GM18861 (cell line): ENCODE results near the gene REC8.

Experiments used
- ATAC-seq: cut with Tn5 transposase; IDR thresholded peaks from one replicate; pipeline ENCODE4 v1.9.1; 2021; ENCODE audit not compliant: unreplicated experiment

Gene REC8

DNA sequence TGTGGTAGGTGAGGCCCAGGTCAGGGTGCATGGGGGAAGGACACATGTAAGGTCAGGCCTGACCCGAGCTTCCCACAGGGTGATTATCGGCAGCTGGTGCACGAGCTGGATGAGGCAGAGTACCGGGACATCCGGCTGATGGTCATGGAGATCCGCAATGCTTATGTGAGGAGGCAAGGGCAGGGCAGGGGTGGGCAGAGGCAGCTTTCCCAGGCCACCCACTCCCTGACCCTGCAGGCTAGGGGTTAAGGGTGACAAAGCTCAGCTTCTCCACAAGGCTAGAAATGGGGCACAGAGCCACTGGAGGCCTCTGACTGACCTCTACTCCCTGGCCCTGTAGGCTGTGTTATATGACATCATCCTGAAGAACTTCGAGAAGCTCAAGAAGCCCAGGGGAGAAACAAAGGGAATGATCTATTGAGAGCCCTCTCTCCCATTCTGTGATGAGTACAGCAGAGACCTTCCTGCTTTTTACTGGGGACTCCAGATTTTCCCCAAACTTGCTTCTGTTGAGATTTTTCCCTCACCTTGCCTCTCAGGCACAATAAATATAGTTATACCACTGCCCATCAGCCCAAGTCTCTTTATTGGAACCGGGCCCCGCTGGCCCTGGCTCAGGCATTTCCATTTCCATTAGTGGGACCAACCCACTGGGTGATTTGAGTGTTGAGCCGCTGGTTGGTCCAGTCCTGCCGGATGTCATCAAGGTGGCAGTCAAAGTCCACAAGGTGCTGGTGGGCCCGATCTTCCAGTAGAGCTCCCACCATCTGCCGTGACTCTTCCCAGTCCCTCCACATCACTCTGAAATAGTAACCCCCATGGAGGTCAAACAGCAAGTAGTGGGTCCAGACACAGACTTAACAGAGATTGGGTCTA lies 33.2 kb upstream of the REC8 start:
- ATAC-seq: no peak

DNA sequence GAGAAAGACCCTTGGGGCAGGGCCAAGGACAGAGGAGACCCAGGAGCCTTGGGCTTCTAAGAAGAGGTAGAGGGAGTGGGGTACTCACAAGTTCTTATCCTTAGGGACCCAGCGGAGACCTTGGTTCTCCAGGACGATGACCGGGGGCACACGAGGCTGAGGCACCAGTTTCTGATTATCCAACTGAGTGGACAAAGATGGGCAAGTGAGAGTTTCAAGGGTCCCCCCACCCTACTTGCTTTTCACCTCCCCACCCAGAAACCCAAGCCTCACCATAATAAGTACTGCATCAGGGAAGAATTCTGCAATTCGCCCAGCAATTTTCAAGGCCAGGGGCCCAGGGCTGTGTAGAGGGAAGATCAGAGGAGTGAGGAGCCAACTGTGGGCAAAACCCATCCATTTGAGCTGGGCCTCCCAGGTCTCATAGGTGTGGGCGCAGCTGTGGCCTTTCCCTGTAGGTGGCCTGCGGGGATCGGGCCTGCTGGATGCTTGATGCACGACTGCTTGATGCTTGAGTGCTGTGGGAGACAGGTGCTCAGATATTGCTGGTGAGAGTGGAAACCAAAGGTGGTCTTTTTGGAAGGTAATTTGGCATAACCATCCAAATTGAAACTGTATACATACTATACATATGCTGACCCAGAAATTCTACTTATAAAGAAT lies 32.5 kb upstream of the REC8 start:
- ATAC-seq: no peak

DNA sequence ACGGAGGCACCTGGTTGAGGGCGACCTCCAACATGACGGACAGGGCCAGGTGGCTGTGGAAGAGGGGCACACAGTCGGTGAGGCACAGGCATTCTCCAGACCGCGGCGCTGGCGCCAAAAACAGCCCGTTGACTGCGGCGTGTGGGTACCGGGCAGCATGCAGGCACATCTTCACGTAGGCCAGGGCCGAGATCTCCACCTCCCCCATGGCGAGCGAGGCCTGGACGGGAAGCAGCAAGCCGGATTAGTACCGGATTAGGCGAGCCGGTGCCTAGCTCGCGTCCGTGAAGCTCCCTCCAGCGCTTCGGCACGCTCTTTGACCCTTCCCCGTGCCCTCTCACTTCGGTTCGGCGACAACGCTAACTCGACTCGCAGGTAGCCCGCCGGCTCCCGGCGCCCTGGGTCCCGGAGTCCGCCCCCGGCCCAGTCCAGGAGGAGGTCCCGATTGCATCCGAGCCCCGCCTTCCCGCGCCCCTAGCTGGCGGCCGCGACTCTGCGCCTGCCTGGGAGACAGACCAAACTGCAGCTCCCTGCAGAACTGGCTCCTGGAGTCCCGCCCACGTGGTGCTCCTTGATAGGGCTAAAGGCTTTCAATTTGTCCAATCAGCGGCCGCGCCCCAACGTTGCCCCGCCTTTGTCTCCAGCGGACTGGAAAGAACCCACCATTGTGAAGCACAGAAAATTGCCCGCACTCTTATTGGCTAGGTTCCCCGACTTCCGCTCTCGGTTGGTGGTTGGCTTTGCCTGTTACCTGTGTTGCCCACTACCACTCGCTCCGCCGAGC lies 30.6 kb upstream of the REC8 start, which contains the start of gene EMC9:
TSS of gene EMC9 (minus strand) at position 495 of the 784 bp plus-strand sequence. CDS start at position 208, 287 bp downstream.
- peak; percentile 79 for ATAC-seq

DNA sequence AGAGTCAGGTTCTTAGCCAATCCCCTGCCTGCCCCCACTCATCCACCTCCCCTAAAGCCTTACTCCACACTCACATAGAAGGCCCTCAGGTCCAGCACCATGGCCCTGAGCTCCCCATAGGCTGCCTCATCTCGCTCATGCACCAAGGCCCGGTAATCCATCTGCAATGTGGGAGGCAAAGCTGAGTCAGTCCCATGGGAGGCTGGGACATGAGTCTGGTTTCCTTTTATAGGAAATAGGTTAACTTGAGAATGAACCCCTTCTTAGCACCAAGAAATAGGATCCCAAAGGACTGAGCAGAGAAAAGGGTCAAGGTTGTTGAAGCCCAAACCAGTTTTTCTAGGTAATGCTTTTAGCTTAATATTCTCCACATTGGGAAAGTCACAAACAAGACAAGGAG lies 28.4 kb upstream of the REC8 start:
- no peak for ATAC-seq

DNA sequence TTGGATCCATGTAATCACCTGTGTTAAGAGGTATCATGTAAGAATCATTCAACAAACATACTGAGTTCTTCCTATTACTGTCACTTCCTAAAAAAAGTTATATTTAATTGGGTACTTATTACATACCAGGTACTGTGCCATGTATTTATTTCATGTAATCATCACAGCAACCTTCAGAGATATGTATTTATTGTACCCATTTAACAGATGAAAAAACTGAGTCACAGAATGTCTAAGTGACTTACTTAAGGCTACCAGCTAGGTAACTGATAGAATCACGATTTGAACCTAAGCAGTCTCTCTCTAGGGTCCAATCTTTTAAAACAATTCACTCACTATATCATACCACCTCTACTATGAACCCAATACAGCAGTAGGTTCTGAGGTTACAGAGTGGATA lies 27.4 kb upstream of the REC8 start:
- no peak for ATAC-seq

DNA sequence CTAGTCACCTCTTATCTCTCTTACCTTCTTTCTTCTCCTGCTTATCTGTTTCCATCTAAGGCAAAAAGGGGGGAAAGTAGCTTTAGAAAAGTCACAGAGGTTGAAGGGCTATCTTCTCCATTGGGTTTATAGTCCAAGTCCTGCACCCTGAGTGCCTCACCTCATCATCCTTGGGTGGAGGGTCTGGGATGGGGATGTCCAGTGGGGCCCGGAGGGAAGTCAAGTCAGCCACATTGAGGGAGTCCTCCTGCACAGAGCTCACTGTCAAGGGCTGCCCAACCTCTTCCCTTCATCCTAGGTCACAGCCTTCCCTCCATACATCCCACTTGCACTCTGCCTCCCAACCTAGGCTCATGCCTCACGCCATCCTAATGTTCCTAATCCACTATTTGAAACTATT lies 26.7 kb upstream of the REC8 start:
- ATAC-seq: no peak

DNA sequence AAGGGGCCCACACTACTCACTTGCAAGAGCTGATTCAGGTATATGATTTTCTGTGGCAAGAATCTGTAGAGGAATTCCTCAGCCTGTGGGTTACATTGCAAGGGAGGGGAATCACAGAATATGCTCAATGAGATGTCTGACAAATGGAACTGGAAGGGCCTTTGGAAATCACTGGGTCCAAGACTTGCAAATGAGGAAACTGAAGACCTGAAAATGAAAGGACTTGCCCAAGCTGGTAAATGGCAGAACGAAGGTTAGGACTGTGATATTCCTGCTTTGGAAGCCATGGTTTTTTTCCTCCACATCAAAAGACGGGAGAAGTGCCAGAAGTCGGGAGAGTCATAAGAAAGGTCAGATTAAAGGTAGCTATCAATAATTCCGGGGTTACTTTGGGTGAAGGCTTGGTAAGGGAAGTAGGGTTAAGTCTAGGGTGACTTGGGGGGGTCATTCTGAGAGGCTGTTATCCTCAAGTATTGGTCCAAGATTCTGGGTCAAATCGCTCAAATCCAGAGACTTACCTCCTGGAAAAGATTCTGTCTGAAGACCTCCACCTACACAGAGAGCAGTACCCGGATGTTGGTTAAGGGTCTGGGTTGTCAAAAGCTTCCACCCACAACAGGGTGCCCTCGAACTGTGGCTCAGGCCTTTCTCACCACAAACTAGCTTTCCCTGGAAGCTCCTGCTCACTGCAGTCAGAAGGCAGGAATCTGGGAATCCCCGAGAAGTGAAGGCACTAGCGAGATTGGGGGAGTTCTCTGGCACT lies 26.0 kb upstream of the REC8 start:
- no peak for ATAC-seq

DNA sequence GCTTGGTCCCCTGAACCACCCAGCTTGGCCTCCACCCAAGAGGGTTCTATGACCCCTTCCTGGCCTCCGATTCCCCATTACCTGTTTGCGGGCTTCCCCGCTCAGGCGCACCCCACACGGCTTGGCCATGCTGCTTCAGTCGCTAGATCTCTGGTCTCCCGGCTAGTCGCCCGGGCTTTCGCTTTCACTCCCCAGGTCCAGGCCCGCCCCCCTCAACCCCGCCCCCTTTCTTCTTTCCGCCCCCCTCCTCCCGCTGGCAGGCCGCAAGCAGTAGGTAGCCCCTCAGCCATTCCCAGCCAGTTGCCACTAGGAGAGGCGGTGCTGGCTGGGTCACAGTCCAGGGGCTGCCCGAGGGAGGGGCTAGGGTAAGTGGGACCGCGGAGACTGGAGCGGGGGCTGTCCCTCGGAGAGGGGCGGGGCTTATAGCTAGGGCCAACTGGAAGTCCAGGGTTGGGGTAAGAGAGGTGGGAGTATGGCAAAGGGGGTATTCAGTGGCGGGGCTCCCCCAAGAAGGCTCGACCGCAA lies 25.4 kb upstream of the REC8 start, which contains the start of gene PSME2:
TSS of gene PSME2 (minus strand) at position 158 of the 525 bp plus-strand sequence. CDS start at position 129, 29 bp downstream.
- ATAC-seq: peak; percentile 53

DNA sequence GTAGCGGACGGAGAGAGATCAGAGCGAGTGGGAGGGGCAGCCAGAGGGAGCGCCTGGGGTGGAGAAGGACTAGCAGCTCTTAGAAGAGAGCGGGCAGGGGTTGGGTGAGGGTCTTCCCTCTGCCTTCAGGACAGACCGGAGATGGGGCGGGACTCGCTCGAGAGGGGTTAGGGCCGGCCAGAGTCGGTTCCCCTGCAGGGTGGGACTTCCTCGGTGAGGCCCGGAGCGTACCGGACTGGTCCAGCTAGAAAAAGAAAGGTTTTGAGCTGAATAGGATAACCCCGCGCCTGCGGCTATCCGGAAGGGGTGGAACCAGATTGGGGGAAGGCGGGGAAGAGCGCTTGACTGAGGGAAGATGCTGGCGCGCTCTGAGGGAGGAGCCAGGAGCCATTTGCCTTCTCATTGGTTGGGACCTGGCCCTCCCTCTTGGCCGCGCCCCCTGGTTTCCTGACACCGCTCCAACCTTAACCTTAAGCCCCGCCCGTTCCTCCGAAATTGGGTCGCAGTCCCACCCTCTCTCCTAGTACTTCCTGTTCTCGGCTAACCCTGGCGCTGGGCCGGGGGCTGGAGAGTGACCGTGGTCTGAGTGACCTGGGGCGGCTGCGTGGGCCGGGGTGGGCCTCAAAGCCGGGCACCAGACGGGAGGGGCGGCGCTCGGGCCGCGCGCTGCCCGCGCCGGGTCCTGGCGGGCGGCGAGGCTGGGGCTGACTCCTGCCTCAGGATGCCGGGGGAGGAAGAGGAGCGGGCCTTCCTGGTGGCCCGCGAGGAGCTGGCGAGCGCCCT lies 24.7 kb upstream of the REC8 start, which contains the start of gene RNF31:
TSS of gene RNF31 (plus strand) at position 521 of the 783 bp plus-strand sequence. CDS start at position 722, 201 bp downstream.
- peak; percentile 74 for ATAC-seq

DNA sequence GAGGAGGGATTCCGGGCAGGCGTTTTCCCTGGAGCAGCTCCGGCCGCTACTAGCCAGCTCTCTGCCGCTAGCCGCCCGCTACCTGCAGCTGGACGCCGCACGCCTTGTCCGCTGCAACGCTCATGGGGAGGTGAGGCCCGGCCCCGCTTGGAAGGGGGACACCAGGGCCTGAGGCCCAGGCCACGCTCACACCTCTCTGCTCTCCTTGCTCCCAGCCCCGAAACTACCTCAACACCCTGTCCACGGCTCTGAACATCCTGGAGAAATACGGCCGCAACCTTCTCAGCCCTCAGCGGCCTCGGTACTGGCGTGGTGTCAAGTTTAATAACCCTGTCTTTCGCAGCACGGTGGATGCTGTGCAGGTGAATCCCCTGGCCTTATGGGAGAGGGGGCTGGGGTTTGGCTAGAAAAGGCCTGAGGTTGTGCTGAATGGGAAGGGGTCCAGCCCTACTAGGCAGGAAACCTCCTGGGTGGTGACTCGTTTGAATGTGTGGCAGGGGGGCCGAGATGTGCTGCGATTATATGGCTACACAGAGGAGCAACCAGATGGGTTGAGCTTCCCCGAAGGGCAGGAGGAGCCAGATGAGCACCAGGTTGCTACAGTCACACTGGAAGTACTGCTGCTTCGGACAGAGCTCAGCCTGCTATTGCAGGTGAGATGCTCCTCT lies 24.0 kb upstream of the REC8 start:
- ATAC-seq: no peak

DNA sequence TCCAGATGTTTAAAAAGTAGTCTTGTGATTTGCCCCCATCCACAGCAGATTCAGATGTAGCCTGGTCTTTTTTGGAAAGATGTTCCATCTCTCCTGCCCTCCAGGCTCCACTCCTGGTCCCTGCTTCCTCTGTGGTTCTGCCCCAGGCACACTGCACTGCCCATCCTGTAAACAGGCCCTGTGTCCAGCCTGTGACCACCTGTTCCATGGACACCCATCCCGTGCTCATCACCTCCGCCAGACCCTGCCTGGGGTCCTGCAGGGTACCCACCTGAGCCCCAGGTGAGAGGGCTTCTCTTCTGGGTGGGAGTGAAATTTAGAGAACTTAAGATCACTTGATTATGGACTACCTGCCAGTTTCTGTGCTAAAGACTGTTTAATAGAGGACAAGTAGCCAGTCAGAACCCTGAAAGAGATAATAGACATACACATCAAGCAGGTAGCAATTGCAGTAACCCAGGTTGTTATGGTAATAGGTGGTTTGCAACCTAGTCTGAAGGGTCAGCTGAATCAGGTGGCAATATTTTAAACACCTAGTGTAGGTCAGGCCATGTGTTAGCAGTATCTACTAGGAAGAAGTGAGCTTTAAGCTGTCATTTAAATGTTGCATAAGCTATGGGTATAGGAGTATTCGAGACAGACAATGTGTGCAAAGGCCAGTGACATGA lies 22.4 kb upstream of the REC8 start:
- no peak for ATAC-seq

DNA sequence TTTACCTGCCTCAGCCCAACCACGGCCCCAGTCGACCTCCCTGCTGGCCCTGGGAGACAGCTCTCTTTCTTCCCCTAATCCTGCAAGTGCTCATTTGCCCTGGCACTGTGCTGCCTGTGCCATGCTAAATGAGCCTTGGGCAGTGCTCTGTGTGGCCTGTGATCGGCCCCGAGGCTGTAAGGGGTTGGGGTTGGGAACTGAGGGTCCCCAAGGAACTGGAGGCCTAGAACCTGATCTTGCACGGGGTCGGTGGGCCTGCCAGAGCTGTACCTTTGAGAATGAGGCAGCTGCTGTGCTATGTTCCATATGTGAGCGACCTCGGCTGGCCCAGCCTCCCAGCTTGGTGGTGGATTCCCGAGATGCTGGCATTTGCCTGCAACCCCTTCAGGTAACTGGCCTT lies 21.8 kb upstream of the REC8 start:
- ATAC-seq: no peak

DNA sequence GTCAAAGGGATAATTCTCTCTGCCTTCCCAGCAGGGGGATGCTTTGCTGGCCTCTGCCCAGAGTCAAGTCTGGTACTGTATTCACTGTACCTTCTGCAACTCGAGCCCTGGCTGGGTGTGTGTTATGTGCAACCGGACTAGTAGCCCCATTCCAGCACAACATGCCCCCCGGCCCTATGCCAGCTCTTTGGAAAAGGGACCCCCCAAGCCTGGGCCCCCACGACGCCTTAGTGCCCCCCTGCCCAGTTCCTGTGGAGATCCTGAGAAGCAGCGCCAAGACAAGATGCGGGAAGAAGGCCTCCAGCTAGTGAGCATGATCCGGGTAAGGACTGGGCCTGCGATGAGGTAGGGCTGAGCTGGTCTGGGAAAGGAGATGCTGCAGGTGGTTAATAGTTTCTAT lies 21.3 kb upstream of the REC8 start:
- no peak for ATAC-seq

DNA sequence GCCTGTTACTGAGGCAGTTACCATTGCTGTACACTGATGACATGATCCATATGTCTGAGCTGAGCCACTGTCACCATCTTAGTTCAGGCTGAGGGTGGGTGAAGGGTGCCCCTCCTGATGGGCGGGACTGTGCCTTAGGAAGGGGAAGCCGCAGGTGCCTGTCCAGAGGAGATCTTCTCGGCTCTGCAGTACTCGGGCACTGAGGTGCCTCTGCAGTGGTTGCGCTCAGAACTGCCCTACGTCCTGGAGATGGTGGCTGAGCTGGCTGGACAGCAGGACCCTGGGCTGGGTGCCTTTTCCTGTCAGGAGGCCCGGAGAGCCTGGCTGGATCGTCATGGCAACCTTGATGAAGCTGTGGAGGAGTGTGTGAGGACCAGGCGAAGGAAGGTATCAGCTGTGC lies 20.9 kb upstream of the REC8 start:
- ATAC-seq: no peak

DNA sequence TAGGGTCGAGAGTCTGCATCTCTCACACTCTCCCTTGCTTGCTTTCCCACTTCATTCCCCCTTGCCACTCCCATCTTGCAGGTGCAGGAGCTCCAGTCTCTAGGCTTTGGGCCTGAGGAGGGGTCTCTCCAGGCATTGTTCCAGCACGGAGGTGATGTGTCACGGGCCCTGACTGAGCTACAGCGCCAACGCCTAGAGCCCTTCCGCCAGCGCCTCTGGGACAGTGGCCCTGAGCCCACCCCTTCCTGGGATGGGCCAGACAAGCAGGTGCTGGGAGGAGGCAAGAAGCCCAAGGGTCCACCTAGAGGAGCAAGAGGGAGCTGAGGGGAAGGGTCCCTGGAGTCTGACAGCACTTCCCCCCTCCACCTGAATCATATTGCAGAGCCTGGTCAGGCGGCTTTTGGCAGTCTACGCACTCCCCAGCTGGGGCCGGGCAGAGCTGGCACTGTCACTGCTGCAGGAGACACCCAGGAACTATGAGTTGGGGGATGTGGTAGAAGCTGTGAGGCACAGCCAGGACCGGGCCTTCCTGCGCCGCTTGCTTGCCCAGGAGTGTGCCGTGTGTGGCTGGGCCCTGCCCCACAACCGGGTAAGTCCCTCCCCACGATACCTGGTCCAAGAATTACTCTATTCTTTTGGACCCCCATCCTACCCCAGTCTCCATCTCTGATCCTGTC lies 20.3 kb upstream of the REC8 start:
- no peak for ATAC-seq

DNA sequence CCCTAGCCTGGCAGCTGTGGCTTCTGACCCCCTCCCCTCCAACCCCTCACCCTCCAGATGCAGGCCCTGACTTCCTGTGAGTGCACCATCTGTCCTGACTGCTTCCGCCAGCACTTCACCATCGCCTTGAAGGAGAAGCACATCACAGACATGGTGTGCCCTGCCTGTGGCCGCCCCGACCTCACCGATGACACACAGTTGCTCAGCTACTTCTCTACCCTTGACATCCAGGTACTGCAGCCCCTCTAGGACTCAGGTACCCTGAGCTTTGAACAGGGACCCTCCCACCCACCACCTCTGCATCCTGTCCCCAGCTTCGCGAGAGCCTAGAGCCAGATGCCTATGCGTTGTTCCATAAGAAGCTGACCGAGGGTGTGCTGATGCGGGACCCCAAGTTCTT lies 16.8 kb upstream of the REC8 start:
- ATAC-seq: no peak

DNA sequence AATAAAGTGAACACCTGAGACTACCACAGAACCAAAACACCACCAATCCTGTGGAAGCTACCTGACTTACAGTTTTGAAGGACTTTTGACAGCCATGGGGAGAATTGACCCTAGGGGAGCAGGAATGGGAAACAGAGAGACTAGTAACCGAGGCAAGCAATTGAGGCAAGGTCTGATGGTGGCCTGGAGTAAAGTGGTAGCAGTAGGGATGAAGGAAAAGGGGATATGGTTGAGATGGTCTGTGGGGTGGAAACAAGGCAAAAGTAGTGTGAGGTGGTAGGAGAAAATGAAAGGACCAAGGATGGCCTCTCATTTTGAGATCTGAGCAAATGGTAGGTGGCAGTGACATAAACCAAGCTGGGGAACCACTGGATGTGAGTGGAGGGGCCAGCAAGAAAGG lies 15.0 kb upstream of the REC8 start:
- ATAC-seq: no peak

DNA sequence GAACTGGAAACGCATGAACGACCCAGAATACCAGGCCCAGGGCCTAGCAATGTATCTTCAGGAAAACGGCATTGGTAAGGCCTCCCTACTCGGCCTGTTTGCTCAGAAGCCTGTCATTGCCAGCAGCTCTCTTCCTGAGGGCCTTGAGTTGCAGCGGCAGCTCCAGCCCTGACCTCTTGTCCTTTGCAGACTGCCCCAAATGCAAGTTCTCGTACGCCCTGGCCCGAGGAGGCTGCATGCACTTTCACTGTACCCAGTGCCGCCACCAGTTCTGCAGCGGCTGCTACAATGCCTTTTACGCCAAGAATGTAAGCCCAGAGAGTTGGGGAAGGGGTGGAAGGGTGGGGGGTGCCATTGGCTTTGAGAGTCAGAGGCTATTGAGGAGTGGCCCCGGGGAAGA lies 14.5 kb upstream of the REC8 start:
- no peak for ATAC-seq
